IPS DF 6.9 (cell line): ENCODE results near the gene PARD3.

ENCODE experiments used
- DNase-seq: peaks from one replicate; pipeline ENCODE4 v3.0.0-alpha.2; 2013; ENCODE audit warnings: low read depth, low spot score
- H3K27ac ChIP-seq: one replicate; pipeline ENCODE4 v1.5.1; 2013; ENCODE audit warnings: low read length, control low read depth
- H3K27me3 ChIP-seq: 2 replicates; pipeline ENCODE4 v1.6.1; 2013; ENCODE audit warnings: mild to moderate bottlenecking, low read length; ENCODE audit not compliant: control insufficient read depth, insufficient read depth
- H3K36me3 ChIP-seq: 2 replicates; pipeline ENCODE4 v1.6.1; 2013; ENCODE audit warnings: low read length; ENCODE audit not compliant: control insufficient read depth, insufficient read depth
- H3K4me1 ChIP-seq: 2 replicates; pipeline ENCODE4 v1.6.1; 2013; ENCODE audit warnings: low read length; ENCODE audit not compliant: control insufficient read depth, insufficient read depth
- H3K4me3 ChIP-seq: 2 replicates; pipeline ENCODE4 v1.5.1; 2013; ENCODE audit warnings: mild to moderate bottlenecking, low read length
- H3K9me3 ChIP-seq: 2 replicates; pipeline ENCODE4 v1.6.1; 2013; ENCODE audit warnings: low read length, inconsistent platforms; ENCODE audit not compliant: control insufficient read depth, insufficient read depth
- WGBS: extraction: QIAGEN DNeasy Blood & Tissue Kit; methylation state at CpG from one replicate; pipeline ENCODE4 v1.1.7; 2013; ENCODE audit warnings: mixed read lengths, missing lambda C conversion rate; ENCODE audit not compliant: insufficient read length, insufficient coverage; 5-methylcytosine and 5-hydroxymethylcytosine counted together

Gene PARD3

DNA sequence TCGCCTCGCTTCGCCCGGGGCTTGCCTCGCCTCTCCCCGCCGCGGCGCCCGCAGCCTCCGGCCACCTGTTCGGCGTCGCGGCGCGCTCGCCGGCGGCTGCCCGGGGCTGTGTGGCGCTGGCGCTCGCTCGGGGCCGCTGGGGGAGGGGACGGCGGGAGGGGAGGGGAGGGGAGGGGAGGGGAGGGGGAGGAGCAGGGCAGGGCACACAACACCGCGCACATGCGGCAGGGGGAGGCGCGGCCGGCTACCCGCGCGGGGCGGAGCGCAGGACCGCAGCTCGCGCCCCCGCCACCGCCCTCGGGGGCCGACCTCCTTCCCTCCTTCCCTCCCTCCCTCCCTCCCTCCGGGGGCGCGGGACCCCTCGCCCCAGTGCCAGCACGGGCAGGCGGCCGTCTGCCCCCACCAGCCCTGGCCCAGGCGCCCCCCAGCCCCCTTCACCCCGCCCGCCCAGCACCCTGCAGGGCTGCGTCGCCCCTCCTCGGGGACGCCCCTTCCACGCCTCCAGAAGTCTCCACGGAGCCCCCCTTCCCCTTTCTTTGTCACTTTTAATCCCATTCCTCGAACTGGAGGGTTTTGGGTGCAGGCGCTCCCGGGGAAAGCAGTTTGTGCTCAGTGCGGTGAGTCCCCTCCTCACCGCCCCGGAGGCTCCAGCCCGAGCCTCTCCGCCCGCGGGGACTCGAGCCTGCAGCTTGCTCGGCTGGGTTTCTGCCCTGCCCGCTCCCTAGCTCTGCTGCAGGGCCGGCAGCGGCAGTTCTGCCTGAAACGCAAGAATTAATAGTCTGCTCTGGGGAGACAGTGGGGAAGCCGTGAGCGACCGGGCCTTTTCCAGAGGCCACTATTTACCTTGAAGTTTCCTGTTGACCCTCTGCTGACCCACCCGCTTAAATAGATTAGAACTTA lies at the start of gene PARD3:
TSS of gene PARD3 (minus strand) at position 112 of the 900 bp plus-strand sequence. CDS start 301 bp downstream, outside the sequence.
- peak within 1 kb of the TSS; percentile 65 for H3K4me3 ChIP-seq
- DNase-seq: no peak
- no CpG with 5 or more reads among the region's 82 CpGs for WGBS
- H3K4me1 ChIP-seq: peaks cover 7% of the 10 kb centered on the region
- no peaks in the 10 kb centered on the region for H3K9me3 ChIP-seq
- no peak within 1 kb of the TSS for H3K27ac ChIP-seq
- H3K36me3 ChIP-seq: no peaks in the 10 kb centered on the region
- peaks cover 10% of the 10 kb centered on the region; the same call in 1 of the 2 replicates for H3K27me3 ChIP-seq

DNA sequence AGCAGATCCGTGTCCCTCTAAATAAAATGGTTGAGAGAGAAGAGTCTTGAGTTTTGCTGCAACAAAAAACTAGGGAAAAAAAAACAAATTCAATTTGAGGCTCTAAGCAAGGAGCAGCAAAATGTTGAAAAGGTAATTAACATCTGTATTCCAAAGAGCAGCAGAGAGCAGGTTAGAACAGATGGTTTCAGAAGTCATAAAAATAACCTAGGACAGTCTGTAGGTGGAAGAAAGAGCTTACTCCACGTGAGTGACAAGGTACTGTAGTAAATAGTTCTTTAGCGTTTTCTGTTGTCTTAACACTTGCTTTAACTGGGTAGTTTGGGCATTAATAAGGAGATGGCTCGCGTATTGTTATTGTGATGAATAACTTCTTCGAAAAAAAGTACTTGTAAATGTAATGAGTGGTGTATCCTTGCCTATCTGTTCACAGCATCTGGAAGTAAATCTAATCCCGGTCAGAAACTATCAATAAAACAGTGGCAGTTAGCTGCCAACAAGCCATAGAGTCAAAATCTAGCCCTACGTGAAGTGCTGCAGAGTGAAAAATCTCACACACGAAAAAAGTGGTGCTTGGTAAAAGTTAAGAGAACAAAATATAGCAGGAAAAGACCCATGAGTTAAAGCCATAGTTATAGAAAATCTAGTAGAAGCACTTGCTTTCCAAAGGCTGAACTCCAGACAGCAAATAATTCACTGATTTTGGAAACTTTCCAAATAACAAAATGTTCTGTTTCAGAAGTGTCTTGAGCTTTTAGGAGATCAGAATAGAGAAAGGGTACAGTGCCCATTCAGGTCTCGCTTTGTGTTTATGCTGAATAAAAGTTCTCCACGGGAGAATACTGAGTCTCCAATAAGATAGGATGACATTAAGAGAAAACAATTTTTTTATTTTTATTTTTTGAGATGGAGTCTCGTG lies 49.3 kb upstream of the PARD3 start:
- DNase-seq: no peak
- no CpG with 5 or more reads among the region's 12 CpGs for WGBS
- Histone ChIP-seq H3K4me3 (no peak overlapping the region), H3K27ac (no peak overlapping the region), H3K27me3 (no peaks in the 10 kb centered on the region), H3K9me3 (no peaks in the 10 kb centered on the region), H3K4me1 (peaks cover 2% of the 10 kb centered on the region; the same call in 1 of the 2 replicates), H3K36me3 (no peaks in the 10 kb centered on the region)

DNA sequence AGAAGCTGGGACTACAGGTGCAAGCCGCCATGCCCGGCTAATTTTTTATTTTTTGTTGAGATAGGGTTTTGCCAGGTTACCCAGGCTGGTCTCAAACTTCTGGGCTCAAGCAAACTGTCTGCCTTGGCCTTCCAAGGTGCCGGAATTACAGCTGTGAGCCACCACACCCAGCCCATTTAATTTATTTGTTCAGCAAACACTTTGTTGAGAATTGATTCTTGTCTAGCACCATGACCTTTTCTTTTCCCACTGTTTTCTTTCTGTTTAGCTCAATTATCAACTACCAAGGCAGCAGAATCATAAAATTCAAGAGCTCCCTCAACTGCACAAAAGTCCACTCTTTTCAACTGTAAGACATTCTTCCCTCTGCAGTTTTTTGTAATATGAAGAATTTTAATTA lies 47.8 kb upstream of the PARD3 start:
- no peak overlapping the region for H3K27ac ChIP-seq
- H3K36me3 ChIP-seq: no peaks in the 10 kb centered on the region
- H3K4me1 ChIP-seq: peaks cover 2% of the 10 kb centered on the region; the same call in 1 of the 2 replicates
- no peak for DNase-seq
- no CpG with 5 or more reads among the region's 3 CpGs for WGBS
- no peaks in the 10 kb centered on the region for H3K27me3 ChIP-seq
- no peak overlapping the region for H3K4me3 ChIP-seq
- no peaks in the 10 kb centered on the region for H3K9me3 ChIP-seq

DNA sequence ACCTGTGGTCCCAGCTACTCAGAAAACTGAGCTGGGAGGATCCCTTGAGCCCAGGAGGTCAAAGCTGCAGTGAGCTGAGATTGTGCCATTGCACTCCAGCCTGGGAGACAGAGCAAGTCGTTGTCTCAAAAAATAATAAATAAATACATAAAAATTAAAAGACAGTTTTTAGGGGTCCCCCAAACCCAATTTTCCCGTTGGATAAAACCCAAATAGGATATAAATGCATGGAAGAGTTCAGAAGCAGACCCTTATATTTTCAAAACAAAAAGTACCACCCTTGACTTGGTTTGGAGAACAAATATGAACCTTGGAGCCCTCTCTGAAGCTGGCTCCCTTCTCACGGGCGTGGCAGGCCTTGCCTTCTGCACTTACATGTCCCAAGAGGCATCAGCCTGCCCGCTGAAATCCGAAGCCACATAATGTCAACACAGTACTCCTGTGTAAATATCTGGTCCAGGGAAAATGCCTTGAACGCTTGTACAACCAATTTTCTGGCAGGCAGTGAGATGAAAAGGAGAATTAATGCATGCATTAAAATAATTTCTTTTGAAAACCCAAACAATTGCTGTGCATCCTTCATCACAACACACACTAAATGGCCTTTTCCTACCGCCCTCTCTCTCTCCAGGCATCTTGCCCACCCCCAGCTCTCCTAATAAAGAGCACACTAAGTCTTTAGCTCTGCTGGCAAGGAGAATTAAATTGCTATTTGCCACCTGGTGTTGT lies 46.4 kb upstream of the PARD3 start:
- Histone ChIP-seq H3K27me3 (no peaks in the 10 kb centered on the region), H3K36me3 (no peaks in the 10 kb centered on the region), H3K9me3 (no peaks in the 10 kb centered on the region), H3K4me3 (no peak overlapping the region), H3K27ac (no peak overlapping the region), H3K4me1 (peaks cover 2% of the 10 kb centered on the region; the same call in 1 of the 2 replicates)
- WGBS: no CpG with 5 or more reads among the region's 8 CpGs
- no peak for DNase-seq

DNA sequence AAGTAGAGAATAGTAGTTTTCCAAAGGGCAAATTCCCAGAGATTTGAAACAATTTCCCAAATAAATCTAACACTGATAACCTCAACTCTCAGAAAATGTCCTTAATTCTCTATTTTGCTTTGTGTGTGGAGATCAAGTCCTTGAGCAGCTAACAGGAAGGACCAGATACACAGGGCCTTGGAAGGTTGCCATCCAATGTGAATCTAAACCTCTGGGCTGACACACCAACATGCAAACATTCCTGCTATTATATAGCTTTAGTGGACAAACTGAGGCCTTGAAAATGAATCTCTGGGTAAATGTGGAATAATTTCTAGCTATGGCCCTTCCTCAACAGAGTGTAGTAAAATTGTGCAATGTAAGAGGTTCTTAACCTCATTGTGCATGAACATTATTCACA lies 44.1 kb upstream of the PARD3 start:
- Histone ChIP-seq H3K27me3 (no peaks in the 10 kb centered on the region), H3K36me3 (no peaks in the 10 kb centered on the region), H3K4me1 (no peaks in the 10 kb centered on the region), H3K9me3 (no peaks in the 10 kb centered on the region), H3K27ac (no peak overlapping the region), H3K4me3 (no peak overlapping the region)
- no peak for DNase-seq

DNA sequence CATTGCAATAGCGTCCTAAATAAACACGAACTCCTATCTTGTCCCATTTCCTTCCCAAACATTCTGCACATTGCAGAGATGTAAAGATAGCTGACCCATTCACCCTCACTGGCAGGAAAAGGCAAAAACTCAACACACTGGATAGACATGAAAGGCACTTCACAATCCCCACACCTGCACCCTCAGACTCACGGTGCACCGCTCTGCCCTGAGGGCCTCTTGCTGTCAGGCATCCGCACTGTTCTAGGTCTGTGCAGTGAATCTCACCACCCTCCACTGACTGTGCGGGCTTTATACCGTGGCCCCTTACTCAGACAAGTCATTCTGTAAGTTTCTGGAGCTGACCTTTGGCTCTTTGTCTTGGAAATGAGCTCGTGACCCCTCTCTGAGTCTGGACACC lies 42.9 kb upstream of the PARD3 start:
- WGBS: no CpG with 5 or more reads among the region's 8 CpGs
- Histone ChIP-seq H3K4me3 (no peak overlapping the region), H3K4me1 (no peaks in the 10 kb centered on the region), H3K36me3 (no peaks in the 10 kb centered on the region), H3K9me3 (no peaks in the 10 kb centered on the region), H3K27ac (no peak overlapping the region), H3K27me3 (no peaks in the 10 kb centered on the region)
- DNase-seq: no peak

DNA sequence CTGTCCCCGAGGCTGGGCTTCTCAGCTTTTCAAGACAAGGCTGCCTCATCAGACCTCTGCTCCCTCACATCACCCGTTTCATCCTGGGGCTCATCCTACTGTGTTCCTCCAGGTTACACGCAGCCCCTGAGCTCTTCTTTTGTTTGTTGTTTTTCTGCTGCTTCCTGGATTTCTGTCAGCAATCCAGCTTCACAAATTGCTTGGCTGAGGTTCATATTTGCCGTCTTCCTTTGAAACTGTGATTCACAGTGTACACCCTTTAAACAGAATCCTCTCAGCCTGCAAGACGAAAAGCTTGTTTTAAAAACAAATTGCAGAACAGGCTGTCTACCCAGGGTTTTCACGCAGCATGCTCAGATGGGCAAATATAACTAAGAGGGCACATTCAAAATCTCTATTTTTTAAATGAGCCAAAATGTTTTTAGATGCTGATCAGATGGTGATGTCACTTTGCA lies 39.1 kb upstream of the PARD3 start:
- no peaks in the 10 kb centered on the region for H3K4me1 ChIP-seq
- no CpG with 5 or more reads among the region's 6 CpGs for WGBS
- no peaks in the 10 kb centered on the region for H3K27me3 ChIP-seq
- no peaks in the 10 kb centered on the region for H3K36me3 ChIP-seq
- H3K4me3 ChIP-seq: no peak overlapping the region
- no peak for DNase-seq
- H3K9me3 ChIP-seq: no peaks in the 10 kb centered on the region
- no peak overlapping the region for H3K27ac ChIP-seq

DNA sequence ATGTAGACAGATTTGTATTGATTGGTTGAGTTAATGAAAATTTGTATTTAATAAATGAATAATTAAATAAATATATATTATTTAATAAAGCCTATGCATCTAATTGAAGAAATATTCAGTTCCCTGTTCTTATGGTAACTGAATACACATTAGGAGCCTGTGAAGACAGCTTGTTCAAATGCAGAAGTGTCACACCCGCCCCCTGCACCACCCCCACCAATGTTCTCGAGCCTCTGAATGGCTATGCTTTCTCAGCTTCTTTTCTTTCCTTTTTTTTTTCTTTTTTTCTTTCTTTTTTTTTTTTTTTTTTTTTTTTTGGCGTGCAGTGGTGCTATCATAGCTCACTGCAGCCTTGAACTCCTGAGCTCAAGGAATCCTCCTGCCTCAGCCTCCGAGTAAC lies 38.3 kb upstream of the PARD3 start:
- no peaks in the 10 kb centered on the region for H3K27me3 ChIP-seq
- WGBS: no CpG with 5 or more reads among the region's 4 CpGs

DNA sequence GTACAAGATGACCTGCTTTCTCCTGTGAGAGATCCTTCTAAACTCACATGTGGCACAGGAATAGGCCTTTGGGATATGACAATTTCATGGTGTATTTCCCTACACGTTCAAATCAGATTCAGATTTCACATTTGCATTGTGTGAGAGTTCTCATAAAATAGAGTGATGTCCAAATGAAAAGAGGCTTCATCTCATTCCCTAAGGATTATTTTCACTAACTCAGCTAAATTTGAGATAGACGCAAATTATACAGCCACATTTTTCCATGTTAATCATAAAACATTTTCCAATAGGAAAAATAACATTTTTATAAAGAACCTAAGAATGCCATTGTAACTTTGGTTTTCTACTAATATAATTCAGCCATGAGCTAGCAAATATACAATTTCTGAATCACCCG lies 35.5 kb upstream of the PARD3 start:
- no peaks in the 10 kb centered on the region for H3K36me3 ChIP-seq
- H3K27me3 ChIP-seq: no peaks in the 10 kb centered on the region
- no peak overlapping the region for H3K27ac ChIP-seq
- WGBS: no CpG with 5 or more reads among the region's 3 CpGs
- H3K9me3 ChIP-seq: no peaks in the 10 kb centered on the region
- H3K4me1 ChIP-seq: no peaks in the 10 kb centered on the region
- H3K4me3 ChIP-seq: no peak overlapping the region
- DNase-seq: no peak

More for the DNA sequence above, 38.3 kb upstream of the PARD3 start:
- Histone ChIP-seq H3K4me1 (no peaks in the 10 kb centered on the region), H3K9me3 (no peaks in the 10 kb centered on the region), H3K4me3 (no peak overlapping the region), H3K27ac (no peak overlapping the region), H3K36me3 (no peaks in the 10 kb centered on the region)
- no peak for DNase-seq

DNA sequence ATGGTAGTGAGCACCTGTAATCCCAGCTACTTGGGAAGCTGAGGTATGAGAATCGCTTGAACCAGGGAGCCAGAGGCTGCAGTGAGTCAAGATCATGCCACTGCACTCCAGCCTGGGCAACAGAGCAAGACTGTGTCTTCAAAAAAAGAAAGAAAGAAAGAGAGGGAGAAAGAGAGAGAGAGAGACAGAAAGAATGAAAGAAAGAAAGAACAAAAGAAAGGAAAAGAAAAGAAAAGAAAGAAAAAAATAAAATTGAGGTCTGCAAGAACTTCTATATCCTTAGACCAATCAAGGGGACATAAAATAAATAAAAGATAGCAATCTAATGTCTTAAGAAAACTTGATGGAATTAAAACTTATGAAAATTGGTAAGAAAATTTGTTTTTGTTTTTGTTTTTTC lies 34.9 kb upstream of the PARD3 start:
- Histone ChIP-seq H3K36me3 (no peaks in the 10 kb centered on the region), H3K4me1 (no peaks in the 10 kb centered on the region), H3K4me3 (no peak overlapping the region), H3K27me3 (no peaks in the 10 kb centered on the region), H3K9me3 (no peaks in the 10 kb centered on the region), H3K27ac (no peak overlapping the region)
- WGBS: no CpG with 5 or more reads among the region's 1 CpG
- no peak for DNase-seq
